Tibial nerve (tissue), 4 donors: ENCODE data around the gene ASIC3.

Experiments used
- EP300 ChIP-seq, 2 donors: sonication (generic); formaldehyde crosslinking; IDR thresholded peaks; one replicate each; pipeline ENCODE4 v1.6.1; 2017; ENCODE audit warnings: antibody characterized with exemption in 2 of 2, mild to moderate bottlenecking in 1 of 2
- POLR2A ChIP-seq, 2 donors: fragments of 450-650 bp; IDR thresholded peaks; one replicate each; pipeline ENCODE4 v1.6.1; 2017; ENCODE audit warnings: antibody characterized with exemption in 2 of 2, mild to moderate bottlenecking in 2 of 2, moderate library complexity in 2 of 2
- TF ChIP-seq, protein P1 (sequence below), 5 experiments: fragments of 200-600 bp in 3 of 5; fragments of 450-650 bp in 2 of 5; sonication (generic) in 3 of 5; IDR thresholded peaks; one replicate each; pipeline ENCODE4 v1.5.1; 2016 to 2019; ENCODE audit warnings: antibody characterized with exemption in 5 of 5, mild to moderate bottlenecking in 3 of 5, moderate library complexity in 2 of 5

DNA sequence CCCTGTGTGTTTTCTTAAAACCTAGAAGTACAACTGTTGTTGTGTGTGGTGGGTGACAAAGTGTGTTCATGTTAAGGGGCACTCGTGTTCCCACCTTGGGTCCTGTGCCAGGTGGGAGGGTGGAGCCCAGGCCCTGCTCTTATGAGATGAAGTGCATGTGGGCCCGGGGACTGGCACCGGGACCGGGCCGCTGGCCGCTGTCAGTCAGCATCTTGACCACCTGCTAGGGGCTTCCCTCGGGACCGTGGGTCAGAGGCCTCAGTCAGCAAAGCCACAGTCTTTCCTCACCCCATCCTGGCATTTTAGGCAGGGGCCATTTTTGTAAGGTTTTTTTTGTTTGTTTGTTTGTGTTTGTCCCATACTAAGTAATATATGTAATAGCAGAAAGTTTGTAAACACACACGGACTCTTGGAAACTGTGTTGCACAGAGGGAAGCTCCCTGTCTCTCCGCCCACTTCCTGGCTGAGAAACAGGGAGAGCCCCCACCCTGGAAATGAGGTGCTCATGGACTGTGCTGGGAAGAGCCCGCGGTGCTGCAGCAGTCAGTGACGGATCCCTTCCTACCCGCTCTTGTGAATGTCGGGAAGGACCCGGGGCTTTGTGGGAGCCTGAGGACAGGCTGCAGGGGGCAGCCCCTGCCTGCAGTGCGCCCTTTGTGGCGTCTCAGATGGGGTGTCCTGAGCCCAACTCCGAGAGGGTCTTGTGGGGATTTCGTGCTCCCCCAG lies 51.3 kb downstream of the ASIC3 start:
- TF ChIP-seq, protein P1, sequence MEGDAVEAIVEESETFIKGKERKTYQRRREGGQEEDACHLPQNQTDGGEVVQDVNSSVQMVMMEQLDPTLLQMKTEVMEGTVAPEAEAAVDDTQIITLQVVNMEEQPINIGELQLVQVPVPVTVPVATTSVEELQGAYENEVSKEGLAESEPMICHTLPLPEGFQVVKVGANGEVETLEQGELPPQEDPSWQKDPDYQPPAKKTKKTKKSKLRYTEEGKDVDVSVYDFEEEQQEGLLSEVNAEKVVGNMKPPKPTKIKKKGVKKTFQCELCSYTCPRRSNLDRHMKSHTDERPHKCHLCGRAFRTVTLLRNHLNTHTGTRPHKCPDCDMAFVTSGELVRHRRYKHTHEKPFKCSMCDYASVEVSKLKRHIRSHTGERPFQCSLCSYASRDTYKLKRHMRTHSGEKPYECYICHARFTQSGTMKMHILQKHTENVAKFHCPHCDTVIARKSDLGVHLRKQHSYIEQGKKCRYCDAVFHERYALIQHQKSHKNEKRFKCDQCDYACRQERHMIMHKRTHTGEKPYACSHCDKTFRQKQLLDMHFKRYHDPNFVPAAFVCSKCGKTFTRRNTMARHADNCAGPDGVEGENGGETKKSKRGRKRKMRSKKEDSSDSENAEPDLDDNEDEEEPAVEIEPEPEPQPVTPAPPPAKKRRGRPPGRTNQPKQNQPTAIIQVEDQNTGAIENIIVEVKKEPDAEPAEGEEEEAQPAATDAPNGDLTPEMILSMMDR (IDR thresholded peaks at IDR 0.05), result no peak
- TF ChIP-seq POLR2A (IDR thresholded peaks at IDR 0.05) (no peak), EP300 (IDR thresholded peaks at IDR 0.05) (no peak)
